Tibial nerve (tissue), 4 donors: ENCODE measurements around the gene STXBP6.

ENCODE experiments used
- CTCF ChIP-seq, 5 experiments: fragments of 200-600 bp in 3 of 5; fragments of 450-650 bp in 2 of 5; sonication (generic) in 3 of 5; IDR thresholded peaks; one replicate each; pipeline ENCODE4 v1.5.1; 2016 to 2019; ENCODE audit warnings: antibody characterized with exemption in 5 of 5, mild to moderate bottlenecking in 3 of 5, moderate library complexity in 2 of 5
- EP300 ChIP-seq, 2 donors: sonication (generic); formaldehyde crosslinking; IDR thresholded peaks; one replicate each; pipeline ENCODE4 v1.6.1; 2017; ENCODE audit warnings: antibody characterized with exemption in 2 of 2, mild to moderate bottlenecking in 1 of 2
- POLR2A ChIP-seq, 2 donors: fragments of 450-650 bp; IDR thresholded peaks; one replicate each; pipeline ENCODE4 v1.6.1; 2017; ENCODE audit warnings: antibody characterized with exemption in 2 of 2, mild to moderate bottlenecking in 2 of 2, moderate library complexity in 2 of 2

- TF ChIP-seq CTCF (IDR thresholded peaks at IDR 0.05), result no peak
- no peak for TF ChIP-seq POLR2A (IDR thresholded peaks at IDR 0.05)
- no peak for TF ChIP-seq EP300 (IDR thresholded peaks at IDR 0.05)
These were observed 155.2 kb downstream of the STXBP6 start for GRCh38 chr14:24894583-24895242.
